ENCODE measurements around the gene SAE1.
"Not testable (repeated sequence)": the region's sequence is repeated elsewhere in the genome, so short reads cannot be mapped to it uniquely, and the experiment has no call there.

The SAE1 gene

GRCh38 chr19:47243364-47243775 lies 112.7 kb downstream of the SAE1 start:
- no peak for DNase-seq

- peak; percentile 55 for DNase-seq
Measured at GRCh38 chr19:47243776-47244547, 113.3 kb downstream of the SAE1 start.

- no peak for DNase-seq
Measured at GRCh38 chr19:47247308-47247990, 116.8 kb downstream of the SAE1 start.

DNA sequence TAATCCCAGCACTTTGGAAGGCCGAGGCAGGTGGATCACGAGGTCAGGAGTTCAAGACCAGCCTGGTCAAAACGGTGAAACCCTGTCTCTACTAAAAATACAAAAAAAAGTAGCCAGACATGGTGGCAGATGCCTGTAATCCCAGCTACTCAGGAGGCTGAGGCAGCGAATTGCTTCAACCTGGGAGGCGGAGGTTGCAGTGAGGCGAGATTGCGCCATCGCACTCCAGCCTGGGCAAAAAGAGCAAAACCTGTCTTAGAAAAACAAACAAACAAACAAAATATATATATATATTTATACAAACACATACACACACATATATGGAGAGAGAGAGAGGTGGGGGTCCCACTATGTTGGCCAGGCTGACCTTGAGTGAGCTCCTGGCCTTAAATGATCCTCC lies 122.4 kb downstream of the SAE1 start:
- not testable (repeated sequence) for DNase-seq

- DNase-seq, result no peak
Measured at GRCh38 chr19:47253467-47253881, 122.8 kb downstream of the SAE1 start.

DNA sequence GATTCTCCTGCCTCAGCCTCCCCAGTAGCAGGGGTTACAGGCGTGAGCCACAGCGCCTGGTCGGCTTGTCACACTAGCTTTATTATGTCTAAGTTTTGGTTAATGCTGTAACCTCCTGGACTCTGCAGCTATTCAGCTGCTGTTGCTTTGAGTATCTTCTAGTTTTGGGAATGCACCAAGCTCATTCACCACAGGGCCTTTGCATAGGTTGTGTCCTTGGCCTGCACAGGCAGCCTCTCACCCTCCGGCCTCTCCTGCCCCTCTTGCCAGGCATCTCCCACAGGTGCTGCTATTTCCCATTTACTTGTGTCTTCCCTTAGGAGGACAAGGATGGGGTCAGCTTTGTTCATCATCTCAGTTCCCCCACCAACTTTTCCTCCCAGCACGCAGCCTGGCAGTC lies 123.3 kb downstream of the SAE1 start:
- no peak for DNase-seq

GRCh38 chr19:47255879-47256692 lies 125.5 kb downstream of the SAE1 start, which contains the start of gene CCDC9:
Gene CCDC9, plus strand, starts transcription at chr19:47256525. Its CDS starts 1,876 bp downstream, at chr19:47258401.
- peak; percentile 92 for DNase-seq

- DNase-seq, result peak; percentile 93
Measured at GRCh38 chr19:47256693-47257410, 126.2 kb downstream of the SAE1 start.

DNA sequence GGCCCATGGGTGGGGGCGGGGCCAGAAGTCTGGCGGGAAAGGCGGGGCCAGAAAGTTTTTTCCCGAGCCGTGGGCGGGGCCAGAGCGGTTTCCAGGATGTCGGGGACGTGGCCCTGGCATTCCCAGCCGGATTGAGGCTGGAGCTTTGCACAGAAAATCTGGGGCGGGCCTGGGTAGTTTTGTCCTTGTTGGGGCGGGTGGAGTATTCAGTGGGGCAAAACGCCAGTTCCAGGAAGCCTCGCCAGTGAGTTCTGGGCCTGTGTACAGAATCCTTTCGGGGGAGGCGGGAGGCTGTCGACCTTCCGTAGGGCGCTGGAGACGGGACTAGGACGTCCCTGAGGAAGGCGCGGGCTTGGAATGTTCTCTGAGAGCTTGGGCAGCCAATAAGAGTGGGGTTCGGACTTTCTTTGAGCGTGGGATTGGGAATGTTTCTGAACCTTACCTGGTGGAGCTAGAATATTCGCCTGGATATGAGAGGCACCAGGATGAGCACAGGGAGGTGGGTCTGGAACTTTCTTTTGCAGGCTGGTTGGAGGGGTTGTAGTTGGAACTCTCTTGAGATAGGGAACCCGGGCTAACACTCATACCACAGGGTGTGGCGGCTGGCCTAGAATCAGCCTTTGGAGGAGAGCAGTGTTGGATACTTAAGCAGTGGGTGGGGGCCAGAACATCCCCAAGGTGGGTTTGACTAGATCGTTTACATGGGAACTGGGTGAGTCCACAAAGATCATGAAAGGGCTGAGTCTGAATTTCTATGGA lies 127.0 kb downstream of the SAE1 start:
- no peak for DNase-seq

DNA sequence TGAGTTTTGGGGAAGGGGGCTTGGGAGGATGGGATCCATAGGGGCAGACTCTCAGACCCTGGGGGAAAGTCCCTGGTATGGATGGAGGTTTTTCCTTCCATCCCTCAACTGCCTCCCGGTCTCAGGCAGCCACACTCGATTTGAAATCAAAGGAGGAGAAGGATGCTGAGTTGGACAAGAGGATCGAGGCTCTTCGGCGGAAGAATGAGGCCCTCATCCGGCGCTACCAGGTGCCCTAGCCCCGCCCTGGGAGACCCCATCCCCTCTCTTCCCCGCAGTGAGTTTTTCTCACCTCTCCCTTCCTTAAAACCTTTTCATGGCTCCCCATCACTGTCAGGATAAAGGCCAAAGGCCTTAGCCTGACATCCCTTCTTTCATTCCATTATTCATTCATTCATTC lies 127.8 kb downstream of the SAE1 start:
- no peak for DNase-seq

DNA sequence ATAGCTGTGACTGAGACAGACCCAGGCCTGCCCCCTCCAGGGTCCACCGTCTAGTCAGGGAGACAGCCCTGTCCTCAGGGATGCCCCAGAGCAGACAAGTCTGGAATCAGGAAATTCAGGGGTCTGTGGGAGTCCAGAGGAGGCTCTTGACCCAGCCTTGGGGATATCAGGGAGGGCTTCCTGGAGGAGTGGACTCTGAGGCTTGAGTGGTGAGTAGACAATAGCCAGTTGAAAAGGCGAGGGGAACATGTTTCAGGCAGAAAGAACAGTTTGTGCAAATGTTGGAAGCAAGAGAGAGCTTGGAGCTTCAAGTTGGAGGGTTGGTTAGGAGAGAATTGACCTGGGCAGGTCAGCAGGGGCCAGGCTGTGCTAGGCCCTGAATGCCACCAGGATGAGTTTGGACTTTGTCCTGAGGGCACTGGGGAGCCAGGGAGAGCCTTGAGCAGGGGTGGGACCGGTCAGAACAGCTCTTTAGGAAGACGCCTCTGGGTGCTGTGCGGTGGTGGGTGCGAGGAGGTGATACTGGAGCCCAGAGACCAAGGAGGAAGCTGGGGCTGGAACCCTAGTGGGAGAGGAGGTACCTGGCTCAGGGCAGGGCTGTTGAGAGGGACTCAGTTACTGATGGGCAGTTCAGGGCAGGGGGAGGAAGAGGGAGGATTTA lies 128.4 kb downstream of the SAE1 start:
- no peak for DNase-seq
